K562 (cell line): ENCODE data around the gene BAD. TPM values are rescaled to one million over a fixed set of nuclear protein-coding genes. Genes with fewer than 3 reads are reported as not detected.

Experiments used
- ASH1L ChIP-seq: fragments of 450-650 bp; IDR thresholded peaks from 2 replicates; pipeline ENCODE4 v1.6.1; 2018; ENCODE audit warnings: borderline replicate concordance, mild to moderate bottlenecking, low read depth; ENCODE audit not compliant: partially characterized antibody
- CBX3 ChIP-seq, 2 experiments: IDR thresholded peaks; 1 replicate in 1 of 2; 2 replicates in 1 of 2; pipeline ENCODE4 v1.6.1; 2012; ENCODE audit warnings: inconsistent platforms in 2 of 2, low read length in 2 of 2, borderline replicate concordance in 1 of 2, control low read depth in 1 of 2
- CSDE1 ChIP-seq, 2 experiments: fragments of 450-650 bp; IDR thresholded peaks; 2 replicates each; pipeline ENCODE4 v1.6.1; 2016; ENCODE audit warnings: mild to moderate bottlenecking in 1 of 2
- CTCFL ChIP-seq: IDR thresholded peaks from 2 replicates; pipeline ENCODE4 v1.6.1; 2011; ENCODE audit warnings: borderline replicate concordance, low read depth, mild to moderate bottlenecking, moderate library complexity, low read length; ENCODE audit not compliant: insufficient read depth, poor library complexity, severe bottlenecking
- FOS ChIP-seq: IDR thresholded peaks from 3 replicates; pipeline ENCODE4 v1.6.1; 2011; ENCODE audit not compliant: insufficient read length; ENCODE audit errors: extremely low read depth
- GATAD2B ChIP-seq: fragments of 450-650 bp; IDR thresholded peaks from 2 replicates; pipeline ENCODE4 v1.6.1; 2017; ENCODE audit warnings: mild to moderate bottlenecking, borderline replicate concordance
- HDAC8 ChIP-seq: fragments of 450-650 bp; IDR thresholded peaks from 2 replicates; pipeline ENCODE4 v1.6.1; 2016; ENCODE audit warnings: mild to moderate bottlenecking, missing genetic modification characterization, moderate library complexity, missing compliant biosample characterization
- LARP7 ChIP-seq: fragments of 450-650 bp; IDR thresholded peaks from 2 replicates; pipeline ENCODE4 v1.6.1; 2016
- NCOA4 ChIP-seq: fragments of 450-650 bp; IDR thresholded peaks from 2 replicates; pipeline ENCODE4 v1.6.1; 2018; ENCODE audit warnings: mild to moderate bottlenecking; ENCODE audit not compliant: partially characterized antibody
- NFIC ChIP-seq: fragments of 450-650 bp; IDR thresholded peaks from 2 replicates; pipeline ENCODE4 v1.6.1; 2017; ENCODE audit warnings: mild to moderate bottlenecking, inconsistent platforms
- SMARCA5 ChIP-seq: fragments of 450-650 bp; IDR thresholded peaks from 2 replicates; pipeline ENCODE4 v1.6.1; 2016
- SRF ChIP-seq, 2 experiments: fragments of 250-450, 450-650 bp in 1 of 2; sonication (Bioruptor Pico) in 1 of 2; sonication (generic) in 1 of 2; formaldehyde crosslinking; IDR thresholded peaks; 2 replicates each; pipeline versions ENCODE4 v1.5.0 to v1.5.1; 2020 to 2022; ENCODE audit warnings: mild to moderate bottlenecking in 1 of 2, missing genetic modification reagents in 1 of 2
- YY1 ChIP-seq, 3 experiments: IDR thresholded peaks; 2 replicates each; pipeline ENCODE4 v1.6.1; 2011; ENCODE audit warnings: low read length in 2 of 3, mild to moderate bottlenecking in 2 of 3, moderate library complexity in 2 of 3, borderline replicate concordance in 1 of 3, control low read depth in 1 of 3, low read depth in 1 of 3; ENCODE audit not compliant: insufficient read depth in 3 of 3, insufficient replicate concordance in 2 of 3, control insufficient read depth in 1 of 3, insufficient read length in 1 of 3; ENCODE audit errors: extremely low read depth in 1 of 3
- ZBTB17 ChIP-seq: fragments of 450-650 bp; formaldehyde crosslinking; IDR thresholded peaks from 2 replicates; pipeline ENCODE4 v1.4.0; 2020; ENCODE audit warnings: mild to moderate bottlenecking
- ZBTB33 ChIP-seq: sonication (generic); formaldehyde crosslinking; IDR thresholded peaks from 2 replicates; pipeline ENCODE4 v1.8.1; 2023; ENCODE audit warnings: mild to moderate bottlenecking, missing genetic modification reagents
- ZBTB7A ChIP-seq: IDR thresholded peaks from 2 replicates; pipeline ENCODE4 v1.6.1; 2011; ENCODE audit warnings: low read depth, mild to moderate bottlenecking, low read length, moderate library complexity, borderline replicate concordance; ENCODE audit not compliant: control insufficient read depth
- ZFX ChIP-seq: sonication (generic); formaldehyde crosslinking; IDR thresholded peaks from 2 replicates; pipeline ENCODE4 v1.8.0; 2022; ENCODE audit warnings: mild to moderate bottlenecking, missing genetic modification reagents, moderate library complexity
- ZNF124 ChIP-seq: sonication (generic); formaldehyde crosslinking; IDR thresholded peaks from 2 replicates; pipeline ENCODE4 v1.8.1; 2022; ENCODE audit warnings: missing genetic modification reagents
- ZNF23 ChIP-seq: fragments of 250-450 bp; sonication (Bioruptor Pico); IDR thresholded peaks from 2 replicates; pipeline ENCODE4 v1.4.0; 2020; ENCODE audit warnings: mild to moderate bottlenecking
- ZNF707 ChIP-seq: fragments of 250-450 bp; sonication (Bioruptor Pico); conservative IDR thresholded peaks from 2 replicates; pipeline ENCODE4 v1.8.0; 2022; ENCODE audit warnings: inconsistent platforms, mild to moderate bottlenecking, moderate library complexity
- polyA plus RNA-seq, 8 experiments: library from polyadenylated mRNA; depleted of rRNA in 4 of 8; stranded (reverse) in 5 of 8; unstranded in 3 of 8; fragments of >200 nt; fragmentation: Nextera tagmentation in 2 of 8; fragmentation: Illumina TruSeq in 1 of 8; extraction: Ambion mirVana in 2 of 8; extraction: Trizol in 1 of 8; gene quantifications; 2 replicates each; pipeline versions ENCODE4 v1.2.1 to v1.2.3, GENCODE V29; 2011 to 2014; ENCODE audit warnings: inconsistent platforms in 1 of 8, missing spikeins in 1 of 8
- total RNA-seq, 7 experiments: library from RNA; depleted of rRNA in 6 of 7; stranded (reverse); fragments of >200 nt in 6 of 7; fragmentation: Illumina TruSeq in 2 of 7; extraction: Trizol in 2 of 7; gene quantifications; 2 replicates each; pipeline versions ENCODE4 v1.2.1 to v1.2.3, GENCODE V29; 2011 to 2021; ENCODE audit warnings: low replicate concordance in 1 of 7
- TF ChIP-seq, protein P1 (sequence below): sonication (generic); formaldehyde crosslinking; IDR thresholded peaks from 2 replicates; pipeline ENCODE4 v1.8.0; 2022; ENCODE audit warnings: missing genetic modification reagents, mild to moderate bottlenecking, borderline replicate concordance

BAD gene
- total and polyA plus RNA-seq, 9 of the 15 experiments (the other 6 are each of a cell fraction or from before 2014, with no cell fraction given), result 0.61 to 45.6 (median 11.8) TPM

- TF ChIP-seq NFIC, result peak; percentile 48
- TF ChIP-seq LARP7, result no peak
- TF ChIP-seq ZBTB33 (CRISPR knock-in tag), result no peak
- no peak for TF ChIP-seq ZBTB17 (CRISPR knock-in tag)
- no peak for TF ChIP-seq CTCFL
- TF ChIP-seq ZBTB7A, result 0 out of 2 replicates have a peak, but pooled peaks have one; percentile 3
- no peak for TF ChIP-seq SRF (CRISPR knock-in tag; IDR thresholded peaks at IDR 0.05)
- TF ChIP-seq, protein P1, sequence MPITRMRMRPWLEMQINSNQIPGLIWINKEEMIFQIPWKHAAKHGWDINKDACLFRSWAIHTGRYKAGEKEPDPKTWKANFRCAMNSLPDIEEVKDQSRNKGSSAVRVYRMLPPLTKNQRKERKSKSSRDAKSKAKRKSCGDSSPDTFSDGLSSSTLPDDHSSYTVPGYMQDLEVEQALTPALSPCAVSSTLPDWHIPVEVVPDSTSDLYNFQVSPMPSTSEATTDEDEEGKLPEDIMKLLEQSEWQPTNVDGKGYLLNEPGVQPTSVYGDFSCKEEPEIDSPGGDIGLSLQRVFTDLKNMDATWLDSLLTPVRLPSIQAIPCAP (CRISPR knock-in tag), result no peak
- no peak for TF ChIP-seq GATAD2B
- TF ChIP-seq ZNF23, result no peak
- no peak for TF ChIP-seq CBX3 (IDR thresholded peaks at IDR 0.05; ENCODE audit: borderline replicate concordance in 1 of 2, low read length in 2 of 2)
- TF ChIP-seq YY1 (IDR thresholded peaks at IDR 0.05; ENCODE audit: borderline replicate concordance in 1 of 3, control insufficient read depth in 1 of 3, extremely low read depth in 1 of 3, insufficient read depth in 3 of 3, insufficient read length in 1 of 3, insufficient replicate concordance in 2 of 3, low read depth in 1 of 3, low read length in 2 of 3), result no peak
- no peak for TF ChIP-seq CSDE1 (IDR thresholded peaks at IDR 0.05)
- no peak for TF ChIP-seq ASH1L
- no peak for TF ChIP-seq ZNF124 (CRISPR knock-in tag)
- TF ChIP-seq ZFX (CRISPR knock-in tag), result peak; percentile 70
- no peak for TF ChIP-seq FOS
- TF ChIP-seq SMARCA5, result no peak
- no peak for TF ChIP-seq ZNF707
- TF ChIP-seq HDAC8 (tag), result no peak
- no peak for TF ChIP-seq NCOA4
- TF ChIP-seq, all 486 proteins: peak for 15
These were observed 36.5 kb downstream of the BAD start (continued) for GRCh38 chr11:64247729-64248531.
